Astrocyte (in vitro differentiated cells and primary cell): ENCODE measurements around the gene ANO6.
"Not testable (repeated sequence)": the region's sequence is repeated elsewhere in the genome, so short reads cannot be mapped to it uniquely, and the experiment has no call there.

ENCODE experiments used
- CTCF ChIP-seq: IDR thresholded peaks from 2 replicates; pipeline ENCODE4 v1.5.1; 2011; ENCODE audit warnings: low read depth, mild to moderate bottlenecking, inconsistent platforms, low read length, moderate library complexity; ENCODE audit not compliant: insufficient read depth
- EZH2 ChIP-seq: IDR thresholded peaks from 2 replicates; pipeline ENCODE4 v1.6.1; 2012; ENCODE audit warnings: mild to moderate bottlenecking, low read length, inconsistent platforms; ENCODE audit not compliant: insufficient read depth

GRCh38 chr12:45317261-45317660 is 101.4 kb downstream of the ANO6 start:
- TF ChIP-seq CTCF, EZH2: not testable (repeated sequence)
